Measurements from ENCODE around the gene NAP1L1. TPM values are rescaled to one million over a fixed set of nuclear protein-coding genes. Genes with fewer than 3 reads are reported as not detected.
"Not testable (repeated sequence)": the region's sequence is repeated elsewhere in the genome, so short reads cannot be mapped to it uniquely, and the experiment has no call there.

The NAP1L1 gene
- total RNA-seq, 1 donor from 2014 or later = 473 TPM

DNA sequence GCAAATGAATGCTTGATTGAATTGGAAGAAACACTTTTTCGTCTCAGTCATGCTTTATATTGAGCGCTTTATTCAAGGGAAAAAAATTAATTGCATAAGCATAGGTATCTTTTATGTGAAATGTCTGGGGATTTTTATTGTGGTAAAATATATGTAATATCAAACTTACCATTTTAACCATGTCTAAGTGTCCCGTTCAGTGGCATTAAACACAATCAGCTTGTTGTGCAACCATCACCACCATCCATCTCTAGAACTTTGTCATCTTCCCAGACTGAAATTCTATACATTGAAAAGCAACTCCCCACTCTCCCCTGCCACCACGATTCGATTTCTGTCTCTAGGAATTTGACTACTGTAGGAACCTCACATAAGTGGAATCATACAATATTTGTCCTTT lies 92.7 kb downstream of the NAP1L1 start:
- TF ChIP-seq, protein P1, sequence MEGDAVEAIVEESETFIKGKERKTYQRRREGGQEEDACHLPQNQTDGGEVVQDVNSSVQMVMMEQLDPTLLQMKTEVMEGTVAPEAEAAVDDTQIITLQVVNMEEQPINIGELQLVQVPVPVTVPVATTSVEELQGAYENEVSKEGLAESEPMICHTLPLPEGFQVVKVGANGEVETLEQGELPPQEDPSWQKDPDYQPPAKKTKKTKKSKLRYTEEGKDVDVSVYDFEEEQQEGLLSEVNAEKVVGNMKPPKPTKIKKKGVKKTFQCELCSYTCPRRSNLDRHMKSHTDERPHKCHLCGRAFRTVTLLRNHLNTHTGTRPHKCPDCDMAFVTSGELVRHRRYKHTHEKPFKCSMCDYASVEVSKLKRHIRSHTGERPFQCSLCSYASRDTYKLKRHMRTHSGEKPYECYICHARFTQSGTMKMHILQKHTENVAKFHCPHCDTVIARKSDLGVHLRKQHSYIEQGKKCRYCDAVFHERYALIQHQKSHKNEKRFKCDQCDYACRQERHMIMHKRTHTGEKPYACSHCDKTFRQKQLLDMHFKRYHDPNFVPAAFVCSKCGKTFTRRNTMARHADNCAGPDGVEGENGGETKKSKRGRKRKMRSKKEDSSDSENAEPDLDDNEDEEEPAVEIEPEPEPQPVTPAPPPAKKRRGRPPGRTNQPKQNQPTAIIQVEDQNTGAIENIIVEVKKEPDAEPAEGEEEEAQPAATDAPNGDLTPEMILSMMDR (conservative IDR thresholded peaks at IDR 0.05; ENCODE audit: low read depth, low read length) = no peak
- H3K4me3 ChIP-seq (ENCODE audit: low read depth, low read length) = no peak overlapping the region
- no peak for DNase-seq (ENCODE audit: low read depth)

DNA sequence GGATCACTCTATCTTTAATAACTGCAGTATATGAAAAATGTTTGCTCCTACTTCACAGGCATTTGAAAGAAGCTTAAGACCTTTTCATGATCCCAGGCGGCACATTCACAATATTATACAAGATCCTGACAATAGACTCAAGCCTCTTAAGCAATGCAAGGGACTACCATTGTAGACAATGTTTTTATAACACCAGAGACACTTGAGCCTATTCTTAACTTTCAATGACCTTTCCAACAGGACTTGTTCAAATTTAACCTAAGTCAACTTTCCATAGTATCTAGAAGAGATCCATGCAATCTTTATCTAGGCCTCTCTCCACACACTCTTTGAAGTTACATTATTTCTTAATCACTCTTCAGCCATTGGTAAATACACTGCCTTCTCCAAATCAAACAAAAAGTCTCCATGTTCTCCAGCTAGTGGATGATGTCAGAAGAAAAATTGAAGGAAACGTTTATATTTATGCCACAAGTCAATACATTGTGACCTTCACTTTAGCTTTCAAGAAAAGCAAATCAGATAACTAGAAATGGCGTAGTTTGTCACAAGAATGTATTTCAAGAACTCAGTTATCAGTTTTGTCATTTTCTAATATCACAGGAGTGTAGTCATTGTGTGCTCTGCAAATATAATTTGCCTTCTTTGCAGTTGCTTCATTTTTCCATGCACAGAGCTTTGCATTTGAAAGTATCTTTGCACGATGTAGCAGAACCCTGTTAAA lies 94.1 kb downstream of the NAP1L1 start:
- no peak for DNase-seq (ENCODE audit: low read depth)
- no peak overlapping the region for H3K4me3 ChIP-seq (ENCODE audit: low read depth, low read length)
- TF ChIP-seq, protein P1 (conservative IDR thresholded peaks at IDR 0.05; ENCODE audit: low read depth, low read length) = no peak

DNA sequence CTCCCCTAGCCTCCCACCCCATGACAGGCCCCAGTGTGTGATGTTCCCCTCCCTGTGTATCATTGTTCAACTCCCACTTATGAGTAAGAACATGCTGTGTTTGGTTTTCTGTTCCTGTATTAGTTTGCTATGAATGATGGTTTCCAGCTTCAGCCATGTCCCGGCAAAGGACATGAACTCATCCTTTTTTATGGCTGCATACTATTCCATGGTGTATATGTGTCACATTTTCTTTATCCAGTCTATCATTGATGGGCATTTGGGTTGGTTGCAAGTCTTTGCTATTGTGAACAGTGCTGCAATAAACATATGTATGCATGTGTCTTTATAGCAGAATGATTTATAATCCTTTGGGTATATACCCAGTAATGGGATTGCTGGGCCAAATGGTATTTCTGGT lies 96.8 kb downstream of the NAP1L1 start:
- not testable (repeated sequence) for H3K4me3 ChIP-seq (ENCODE audit: low read depth, low read length); DNase-seq (ENCODE audit: low read depth)

Other genes starting within 250 kb of the NAP1L1 start
- gene PHLDA1, start 52.9 kb downstream of the NAP1L1 start, total RNA-seq = 74.3 and 89.0 TPM in 2 replicates